Keratinocyte (primary cell): ENCODE data around the gene STX19. TPM values are rescaled to one million over a fixed set of nuclear protein-coding genes. Genes with fewer than 3 reads are reported as not detected.

Experiments used
- DNase-seq: peaks from one replicate; pipeline ENCODE4 v3.0.0-alpha.2; 2011; ENCODE audit warnings: low read depth, missing footprints, low spot score
- FAIRE-seq: peaks from 2 replicates; lab custom pipeline; 2011; peaks lifted over from hg19 to GRCh38; lab: Jason Lieb, UNC
- H2AFZ ChIP-seq: 2 replicates; pipeline ENCODE4 v1.6.0; 2012; ENCODE audit warnings: low read length, control low read depth, inconsistent platforms; ENCODE audit not compliant: control insufficient read depth
- H3K27ac ChIP-seq: 2 replicates; pipeline ENCODE4 v1.5.1; 2011; ENCODE audit warnings: low read length; ENCODE audit not compliant: control insufficient read depth, insufficient read depth
- H3K27me3 ChIP-seq: 3 replicates; pipeline ENCODE4 v1.6.0; 2011; ENCODE audit warnings: low read length; ENCODE audit not compliant: control insufficient read depth, insufficient read depth; ENCODE audit errors: extremely low read depth
- H3K36me3 ChIP-seq, 2 experiments: 2 replicates in 1 of 2; 3 replicates in 1 of 2; pipeline ENCODE4 v1.5.1; 2011; ENCODE audit warnings: low read length in 2 of 2, mild to moderate bottlenecking in 1 of 2; ENCODE audit not compliant: control insufficient read depth in 2 of 2, insufficient read depth in 2 of 2; ENCODE audit errors: extremely low read depth in 1 of 2
- H3K4me1 ChIP-seq: 3 replicates; pipeline ENCODE4 v1.5.1; 2011; ENCODE audit warnings: low read length; ENCODE audit not compliant: control insufficient read depth, insufficient read depth; ENCODE audit errors: extremely low read depth
- H3K4me2 ChIP-seq: 3 replicates; pipeline ENCODE4 v1.6.0; 2011; ENCODE audit warnings: low read depth, low read length; ENCODE audit not compliant: control insufficient read depth, insufficient read depth; ENCODE audit errors: extremely low read depth
- H3K4me3 ChIP-seq, 3 experiments: fragments of 200-600 bp in 1 of 3; sonication (generic) in 1 of 3; 2 replicates in 2 of 3; 3 replicates in 1 of 3; pipeline ENCODE4 v1.5.1; 2011 to 2016; ENCODE audit warnings: low read length in 3 of 3, mild to moderate bottlenecking in 3 of 3, control low read depth in 2 of 3, inconsistent platforms in 1 of 3, low read depth in 1 of 3, mixed read lengths in 1 of 3, mixed run types in 1 of 3, moderate library complexity in 1 of 3; ENCODE audit not compliant: control insufficient read depth in 2 of 3, insufficient read depth in 2 of 3; ENCODE audit errors: extremely low read depth in 1 of 3
- H3K79me2 ChIP-seq: 2 replicates; pipeline ENCODE4 v1.6.0; 2012; ENCODE audit warnings: low read length; ENCODE audit not compliant: control insufficient read depth, insufficient read depth
- H3K9ac ChIP-seq: 3 replicates; pipeline ENCODE4 v1.6.0; 2011; ENCODE audit warnings: low read length; ENCODE audit not compliant: control insufficient read depth, insufficient read depth; ENCODE audit errors: extremely low read depth
- H3K9me1 ChIP-seq: 3 replicates; pipeline ENCODE4 v1.6.0; 2011; ENCODE audit warnings: low read length; ENCODE audit not compliant: control insufficient read depth, insufficient read depth; ENCODE audit errors: extremely low read depth
- H3K9me3 ChIP-seq: 2 replicates; pipeline ENCODE4 v1.5.1; 2012; ENCODE audit warnings: low read depth, low read length; ENCODE audit not compliant: control insufficient read depth
- H4K20me1 ChIP-seq: 3 replicates; pipeline ENCODE4 v1.6.0; 2011; ENCODE audit warnings: low read length; ENCODE audit not compliant: control insufficient read depth, insufficient read depth; ENCODE audit errors: extremely low read depth
- EZH2 ChIP-seq: IDR thresholded peaks from one replicate; pipeline ENCODE4 v1.6.1; 2012; ENCODE audit warnings: inconsistent platforms, mild to moderate bottlenecking, low read length, moderate library complexity
- dilution Hi-C: fragments of 300-500 bp; cut with MboI; formaldehyde crosslinking; loops from one replicate; pipeline ENCODE4 v1.7.0; 2020; ENCODE audit warnings: low sequenced_read_pairs; ENCODE audit not compliant: extremely low pct_ligation_motif_present
- polyA plus RNA-seq, 5 experiments: library from polyadenylated mRNA; depleted of rRNA in 3 of 5; stranded (reverse) in 3 of 5; stranded (forward) in 1 of 5; unstranded in 1 of 5; fragments of >200 nt; gene quantifications; 1 replicate in 1 of 5; 2 replicates in 3 of 5; 3 replicates in 1 of 5; pipeline versions ENCODE4 v1.2.1 to v1.2.3, GENCODE V29; 2011 to 2012; ENCODE audit warnings: missing spikeins in 2 of 5, low read depth in 1 of 5, low replicate concordance in 1 of 5
- TF ChIP-seq, protein P1 (sequence below), 3 experiments: IDR thresholded peaks in 1 of 3; conservative IDR thresholded peaks in 1 of 3; optimal IDR thresholded peaks in 1 of 3; 2 replicates in 2 of 3; 3 replicates in 1 of 3; pipeline versions ENCODE3 to v1.5.1; 2011; ENCODE audit warnings: low read length in 3 of 3, mild to moderate bottlenecking in 3 of 3, moderate library complexity in 2 of 3, control low read depth in 1 of 3, inconsistent platforms in 1 of 3; ENCODE audit not compliant: insufficient read depth in 2 of 3; ENCODE audit errors: extremely low read depth in 1 of 3

STX19 gene
- polyA plus RNA-seq, 1 donor (not counting 4 experiments of a cell fraction or from before 2014, with no cell fraction given) = 0.30 TPM

DNA sequence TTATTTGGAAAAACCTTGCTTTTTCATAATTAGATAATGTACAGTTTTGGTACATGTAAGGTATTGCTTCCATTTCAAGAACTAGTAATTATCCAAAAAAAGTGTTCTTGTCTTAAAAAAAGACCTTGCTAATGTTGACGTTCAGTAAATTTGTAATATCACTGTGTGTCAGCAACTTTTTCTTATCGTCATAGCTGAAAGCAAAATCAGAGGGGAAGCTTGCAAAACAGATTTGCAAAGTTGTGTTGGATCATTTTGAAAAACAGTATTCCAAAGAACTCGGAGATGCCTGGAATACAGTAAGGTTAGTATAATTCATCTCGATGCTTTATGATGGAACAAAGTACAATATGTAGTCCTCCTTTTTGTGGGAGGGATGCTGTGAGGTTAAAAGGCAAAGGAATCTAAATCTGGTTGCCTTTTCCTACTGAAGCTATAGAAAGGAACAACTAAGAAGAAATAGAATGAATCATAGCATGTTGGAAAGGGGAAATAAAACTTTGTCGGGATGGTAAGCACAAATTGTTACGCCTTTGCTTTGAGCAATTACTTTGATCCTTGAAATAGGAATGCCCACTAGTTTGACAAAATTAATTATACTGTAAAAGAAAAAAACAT lies 36.0 kb upstream of the STX19 start:
- Histone ChIP-seq H2AFZ (no peak overlapping the region), H3K4me3 (no peak overlapping the region), H3K79me2 (no peaks in the 10 kb centered on the region), H3K4me1 (no peaks in the 10 kb centered on the region), H3K27me3 (no peaks in the 10 kb centered on the region), H3K9me3 (no peaks in the 10 kb centered on the region), H3K27ac (no peak overlapping the region), H3K9ac (no peak overlapping the region), H3K4me2 (peak overlapping the region; percentile 78), H4K20me1 (no peaks in the 10 kb centered on the region), H3K9me1 (no peaks in the 10 kb centered on the region), H3K36me3 (no peaks in the 10 kb centered on the region)
- DNase-seq (no peak), FAIRE-seq (no peak)
- TF ChIP-seq EZH2 = no peak
- TF ChIP-seq, protein P1, sequence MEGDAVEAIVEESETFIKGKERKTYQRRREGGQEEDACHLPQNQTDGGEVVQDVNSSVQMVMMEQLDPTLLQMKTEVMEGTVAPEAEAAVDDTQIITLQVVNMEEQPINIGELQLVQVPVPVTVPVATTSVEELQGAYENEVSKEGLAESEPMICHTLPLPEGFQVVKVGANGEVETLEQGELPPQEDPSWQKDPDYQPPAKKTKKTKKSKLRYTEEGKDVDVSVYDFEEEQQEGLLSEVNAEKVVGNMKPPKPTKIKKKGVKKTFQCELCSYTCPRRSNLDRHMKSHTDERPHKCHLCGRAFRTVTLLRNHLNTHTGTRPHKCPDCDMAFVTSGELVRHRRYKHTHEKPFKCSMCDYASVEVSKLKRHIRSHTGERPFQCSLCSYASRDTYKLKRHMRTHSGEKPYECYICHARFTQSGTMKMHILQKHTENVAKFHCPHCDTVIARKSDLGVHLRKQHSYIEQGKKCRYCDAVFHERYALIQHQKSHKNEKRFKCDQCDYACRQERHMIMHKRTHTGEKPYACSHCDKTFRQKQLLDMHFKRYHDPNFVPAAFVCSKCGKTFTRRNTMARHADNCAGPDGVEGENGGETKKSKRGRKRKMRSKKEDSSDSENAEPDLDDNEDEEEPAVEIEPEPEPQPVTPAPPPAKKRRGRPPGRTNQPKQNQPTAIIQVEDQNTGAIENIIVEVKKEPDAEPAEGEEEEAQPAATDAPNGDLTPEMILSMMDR (optimal IDR thresholded peaks at IDR 0.05 in 1 of 3, IDR thresholded peaks at IDR 0.05 in 1 of 3, conservative IDR thresholded peaks at IDR 0.05 in 1 of 3; ENCODE audit: extremely low read depth in 1 of 3, insufficient read depth in 2 of 3, low read length in 3 of 3) = no peak
- dilution Hi-C loops = no loop called here

DNA sequence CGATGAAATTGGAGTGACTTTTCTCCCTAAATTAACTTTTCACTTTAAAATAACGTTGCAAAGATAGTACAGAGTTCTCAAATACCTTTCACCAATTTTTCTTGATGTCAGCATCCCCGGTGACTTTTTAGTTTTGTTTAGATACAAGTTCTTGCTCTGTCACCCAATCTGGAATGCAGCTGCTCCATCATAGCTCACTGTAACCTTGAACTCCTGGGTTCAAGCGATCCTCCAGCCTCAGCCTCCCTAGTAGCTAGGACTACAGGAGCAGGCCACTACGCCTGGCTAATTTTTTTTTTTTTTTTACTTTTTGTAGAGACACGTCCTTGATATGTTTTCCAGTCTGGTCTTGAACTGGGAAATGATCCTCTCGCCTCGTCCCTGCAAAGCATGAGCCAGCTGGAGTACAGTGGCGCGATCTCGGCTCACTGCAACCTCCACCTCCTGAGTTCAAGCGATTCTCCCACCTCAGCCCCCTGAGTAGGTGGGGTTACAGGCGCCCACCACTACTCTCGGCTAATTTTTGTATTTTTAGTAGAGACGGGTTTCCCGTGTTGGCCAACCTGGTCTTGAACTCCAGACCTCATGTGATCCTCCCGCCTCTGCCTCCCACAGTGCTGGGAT lies 35.2 kb upstream of the STX19 start:
- no peak for FAIRE-seq
- dilution Hi-C loops = no loop called here
- DNase-seq = no peak

More for the DNA sequence above, 35.2 kb upstream of the STX19 start:
- Histone ChIP-seq H4K20me1 (no peaks in the 10 kb centered on the region), H3K4me1 (no peaks in the 10 kb centered on the region), H3K27me3 (no peaks in the 10 kb centered on the region), H3K9me3 (no peaks in the 10 kb centered on the region), H3K36me3 (peaks cover 0 to 2% of the 10 kb centered on the region in 2 experiments), H3K9me1 (no peaks in the 10 kb centered on the region), H3K27ac (peak overlapping the region; percentile 95), H3K4me2 (peak overlapping the region; percentile 78), H3K79me2 (no peaks in the 10 kb centered on the region), H3K9ac (peak overlapping the region; percentile 97), H3K4me3 (peak overlapping the region; percentile 66 to 97 (median 91)), H2AFZ (peak overlapping the region; percentile 96)
- TF ChIP-seq, protein P1 (optimal IDR thresholded peaks at IDR 0.05 in 1 of 3, IDR thresholded peaks at IDR 0.05 in 1 of 3, conservative IDR thresholded peaks at IDR 0.05 in 1 of 3; ENCODE audit: extremely low read depth in 1 of 3, insufficient read depth in 2 of 3, low read length in 3 of 3) = no peak
- no peak for TF ChIP-seq EZH2
